ENCODE measurements around the gene GPX2. TPM values are rescaled to one million over a fixed set of nuclear protein-coding genes. Genes with fewer than 3 reads are reported as not detected.

Gene GPX2
- total and polyA plus RNA-seq, 2 of the 8 experiments (the other 6 are each of a cell fraction or from before 2014, with no cell fraction given), result 0.30 to 0.89 TPM

GRCh38 chr14:64928239-64929013 is 14.1 kb downstream of the GPX2 start (continued):
- TF ChIP-seq CHD7 (IDR thresholded peaks at IDR 0.05; ENCODE audit: insufficient replicate concordance, low read length), result no peak
- TF ChIP-seq USF2 (IDR thresholded peaks at IDR 0.05; ENCODE audit: low read length), result no peak
- TF ChIP-seq CHD1 (IDR thresholded peaks at IDR 0.05; ENCODE audit: low read depth, low read length), result no peak
- TF ChIP-seq TBP (IDR thresholded peaks at IDR 0.05; ENCODE audit: low read depth, low read length), result no peak
- no peak for TF ChIP-seq HDAC2 (IDR thresholded peaks at IDR 0.05; ENCODE audit: borderline replicate concordance in 1 of 2, low read depth in 2 of 2, low read length in 2 of 2)
